CD8-positive, alpha-beta memory T cell (primary cell): ENCODE results near the gene GDF10. TPM values are rescaled to one million over a fixed set of nuclear protein-coding genes. Genes with fewer than 3 reads are reported as not detected.
A peak's percentile ranks its signal among the peaks of the same experiment; 100 is the strongest.

Experiments used
- CTCF ChIA-PET: fragments of 350-600 bp; sonication (Branson Sonifier 250); formaldehyde crosslinking; loops from one replicate; lab custom pipeline; 2021; ENCODE audit warnings: antibody characterized with exemption; lab: Charles Lee
- POLR2A ChIA-PET: fragments of 350-600 bp; sonication (Branson Sonifier 250); formaldehyde crosslinking; loops from one replicate; lab custom pipeline; 2021; ENCODE audit warnings: antibody characterized with exemption; lab: Charles Lee
- DNase-seq, 5 donors: peaks; one replicate each; pipeline versions ENCODE4 v3.0.0 to v3.0.0-alpha.2; 2020 to 2022; ENCODE audit warnings: mixed read lengths in 1 of 5
- H3K27ac ChIP-seq: one replicate; pipeline ENCODE4 v1.7.0; 2013; ENCODE audit warnings: low read depth, mild to moderate bottlenecking, low read length, moderate library complexity
- H3K27me3 ChIP-seq: 2 replicates; pipeline ENCODE4 v1.7.0; 2013; ENCODE audit warnings: low read length, mild to moderate bottlenecking; ENCODE audit not compliant: insufficient read depth, poor library complexity, severe bottlenecking
- H3K36me3 ChIP-seq: 2 replicates; pipeline ENCODE4 v1.7.0; 2013; ENCODE audit warnings: mild to moderate bottlenecking, low read length, moderate library complexity; ENCODE audit not compliant: insufficient read depth
- H3K4me1 ChIP-seq: 2 replicates; pipeline ENCODE4 v1.7.0; 2013; ENCODE audit warnings: mild to moderate bottlenecking, low read length, moderate library complexity; ENCODE audit not compliant: insufficient read depth
- H3K4me3 ChIP-seq: 2 replicates; pipeline ENCODE4 v1.7.0; 2013; ENCODE audit warnings: mild to moderate bottlenecking, low read length
- H3K9me3 ChIP-seq: 2 replicates; pipeline ENCODE4 v1.7.0; 2013; ENCODE audit warnings: mild to moderate bottlenecking, low read length
- H3K27ac Mint-ChIP-seq, 8 donors: one replicate each; pipeline ENCODE4 v1.8.0; 2020 to 2021; ENCODE audit warnings: mixed read lengths in 8 of 8, mild to moderate bottlenecking in 6 of 8, inconsistent platforms in 3 of 8, moderate library complexity in 3 of 8
- H3K27me3 Mint-ChIP-seq, 2 donors: one replicate each; pipeline ENCODE4 v1.8.0; 2020 to 2021; ENCODE audit warnings: mixed read lengths in 2 of 2, mild to moderate bottlenecking in 1 of 2, moderate library complexity in 1 of 2
- H3K36me3 Mint-ChIP-seq, 3 donors: one replicate each; pipeline ENCODE4 v1.8.0; 2020 to 2021; ENCODE audit warnings: mixed read lengths in 3 of 3, inconsistent platforms in 1 of 3, mild to moderate bottlenecking in 1 of 3
- H3K4me1 Mint-ChIP-seq, 3 donors: one replicate each; pipeline ENCODE4 v1.8.0; 2020 to 2021; ENCODE audit warnings: mixed read lengths in 3 of 3, inconsistent platforms in 1 of 3, mild to moderate bottlenecking in 1 of 3
- H3K4me3 Mint-ChIP-seq, 7 donors: one replicate each; pipeline ENCODE4 v1.8.0; 2020 to 2021; ENCODE audit warnings: mixed read lengths in 7 of 7, mild to moderate bottlenecking in 6 of 7, moderate library complexity in 4 of 7, inconsistent platforms in 2 of 7
- H3K9me3 Mint-ChIP-seq, 5 donors: one replicate each; pipeline ENCODE4 v1.8.0; 2020 to 2022; ENCODE audit warnings: mixed read lengths in 5 of 5, mild to moderate bottlenecking in 3 of 5, moderate library complexity in 2 of 5, inconsistent platforms in 1 of 5
- polyA plus RNA-seq: library from polyadenylated mRNA; unstranded; fragments of 300-500 nt; fragmentation: Illumina TruSeq; gene quantifications from one replicate; pipeline ENCODE4 v1.2.3, GENCODE V29; 2021
- total RNA-seq, 2 experiments: library from RNA; stranded (reverse); gene quantifications; one replicate each; pipeline ENCODE4 v1.2.3, GENCODE V29; 2021

The GDF10 gene
- total and polyA plus RNA-seq, 3 experiments from 2014 or later = 0.18 to 0.24 (median 0.21) TPM

GRCh38 chr10:47306387-47307210 lies 6.6 kb downstream of the GDF10 start:
- no peaks in the 10 kb centered on the region for H3K27me3 ChIP-seq
- ChIA-PET CTCF (interaction anchor here (1.3 to 1.6 kb wide), 2 partner anchors 258 to 282 kb away, joined by 3 to 10 read pairs; no protein-coding TSS in a partner anchor), POLR2A (no interaction called here)
- peaks cover 25% of the 10 kb centered on the region for H3K4me1 ChIP-seq
- DNase-seq = no peak
- Mint-ChIP-seq H3K27ac (peak overlapping the region in 2 of 8 donors; percentile 3 to 93), H3K9me3 (no peaks in the 10 kb centered on the region), H3K36me3 (no peaks in the 10 kb centered on the region), H3K27me3 (peaks cover 0 to 2% of the 10 kb centered on the region in 2 donors), H3K4me1 (peaks cover 11 to 22% (median 14%) of the 10 kb centered on the region in 3 donors), H3K4me3 (peak overlapping the region in 1 of 7 donors; percentile 19)
- H3K36me3 ChIP-seq = no peaks in the 10 kb centered on the region
- H3K27ac ChIP-seq = no peak overlapping the region
- H3K9me3 ChIP-seq = no peaks in the 10 kb centered on the region
- H3K4me3 ChIP-seq = no peak overlapping the region

GRCh38 chr10:47307381-47307780 lies 7.4 kb downstream of the GDF10 start:
- Histone ChIP-seq H3K36me3 (no peaks in the 10 kb centered on the region), H3K4me1 (peaks cover 33% of the 10 kb centered on the region), H3K9me3 (no peaks in the 10 kb centered on the region), H3K27ac (no peak overlapping the region), H3K27me3 (no peaks in the 10 kb centered on the region), H3K4me3 (no peak overlapping the region)
- Mint-ChIP-seq H3K4me1 (peaks cover 18 to 29% (median 20%) of the 10 kb centered on the region in 3 donors), H3K27me3 (no peaks in the 10 kb centered on the region), H3K36me3 (no peaks in the 10 kb centered on the region), H3K27ac (no peak overlapping the region), H3K9me3 (no peaks in the 10 kb centered on the region), H3K4me3 (peak overlapping the region in 1 of 7 donors; percentile 19)
- DNase-seq = no peak
- ChIA-PET CTCF (interaction anchor here (10.1 kb wide), 1 partner anchor 259 kb away, joined by 236 read pairs; no protein-coding TSS in a partner anchor), POLR2A (no interaction called here)

- no peak overlapping the region for H3K4me3 ChIP-seq
- Mint-ChIP-seq H3K9me3 (no peaks in the 10 kb centered on the region), H3K36me3 (no peaks in the 10 kb centered on the region), H3K27me3 (no peaks in the 10 kb centered on the region), H3K27ac (peak overlapping the region in 1 of 8 donors; percentile 74), H3K4me3 (no peak overlapping the region), H3K4me1 (peaks cover 18 to 30% (median 20%) of the 10 kb centered on the region in 3 donors)
- ChIA-PET POLR2A (no interaction called here), CTCF (interaction anchor here (7.3 to 10.1 kb wide), 2 partner anchors 261 to 282 kb away, joined by 95 to 236 read pairs; no protein-coding TSS in a partner anchor)
- no peaks in the 10 kb centered on the region for H3K27me3 ChIP-seq
- no peaks in the 10 kb centered on the region for H3K9me3 ChIP-seq
- no peaks in the 10 kb centered on the region for H3K36me3 ChIP-seq
- H3K4me1 ChIP-seq = peaks cover 34% of the 10 kb centered on the region
- DNase-seq = no peak
- H3K27ac ChIP-seq = no peak overlapping the region
Measured at GRCh38 chr10:47308775-47309174, 8.8 kb downstream of the GDF10 start.

GRCh38 chr10:47309408-47310089 lies 9.6 kb downstream of the GDF10 start:
- H3K27me3 Mint-ChIP-seq = peaks cover 0 to 1% of the 10 kb centered on the region in 2 donors
- ChIA-PET CTCF (interaction anchor here (7.3 to 10.1 kb wide), 2 partner anchors 261 to 283 kb away, joined by 95 to 236 read pairs; no protein-coding TSS in a partner anchor), POLR2A (no interaction called here)
- Histone ChIP-seq H3K9me3 (no peaks in the 10 kb centered on the region), H3K4me1 (peaks cover 34% of the 10 kb centered on the region), H3K36me3 (no peaks in the 10 kb centered on the region), H3K4me3 (no peak overlapping the region), H3K27ac (no peak overlapping the region), H3K27me3 (no peaks in the 10 kb centered on the region)
- H3K27ac Mint-ChIP-seq = peak overlapping the region in 1 of 8 donors; percentile 87
- DNase-seq = no peak
- H3K36me3 Mint-ChIP-seq = no peaks in the 10 kb centered on the region
- no peaks in the 10 kb centered on the region for H3K9me3 Mint-ChIP-seq
- H3K4me1 Mint-ChIP-seq = peaks cover 18 to 30% (median 20%) of the 10 kb centered on the region in 3 donors
- no peak overlapping the region for H3K4me3 Mint-ChIP-seq

GRCh38 chr10:47310090-47310505 lies 10.1 kb downstream of the GDF10 start:
- Histone ChIP-seq H3K4me3 (no peak overlapping the region), H3K27me3 (no peaks in the 10 kb centered on the region), H3K27ac (no peak overlapping the region), H3K36me3 (no peaks in the 10 kb centered on the region), H3K4me1 (peaks cover 34% of the 10 kb centered on the region), H3K9me3 (no peaks in the 10 kb centered on the region)
- ChIA-PET POLR2A (no interaction called here), CTCF (interaction anchor here (1.0 to 10.1 kb wide), 5 partner anchors 11 to 288 kb away, joined by 4 to 236 read pairs (median 5); partner anchors contain the start of gene GDF10)
- no peak overlapping the region for H3K4me3 Mint-ChIP-seq
- H3K27ac Mint-ChIP-seq = no peak overlapping the region
- H3K36me3 Mint-ChIP-seq = no peaks in the 10 kb centered on the region
- H3K4me1 Mint-ChIP-seq = peaks cover 18 to 30% (median 20%) of the 10 kb centered on the region in 3 donors
- no peak for DNase-seq
- H3K27me3 Mint-ChIP-seq = peaks cover 0 to 1% of the 10 kb centered on the region in 2 donors
- H3K9me3 Mint-ChIP-seq = no peaks in the 10 kb centered on the region

- peak overlapping the region in 6 of 7 donors; percentile 40 to 73 (median 58) for H3K4me3 Mint-ChIP-seq
- POLR2A ChIA-PET = interaction anchor here (0.9 kb wide), 1 partner anchor 264 kb away, joined by 5 read pairs; no protein-coding TSS in a partner anchor
- Histone ChIP-seq H3K4me1 (peaks cover 34% of the 10 kb centered on the region), H3K27ac (no peak overlapping the region), H3K36me3 (no peaks in the 10 kb centered on the region), H3K4me3 (peak overlapping the region; percentile 55), H3K27me3 (no peaks in the 10 kb centered on the region), H3K9me3 (no peaks in the 10 kb centered on the region)
- no peaks in the 10 kb centered on the region for H3K9me3 Mint-ChIP-seq
- peaks cover 0 to 1% of the 10 kb centered on the region in 2 donors for H3K27me3 Mint-ChIP-seq
- CTCF ChIA-PET = interaction anchor here (0.6 to 10.1 kb wide), 41 partner anchors 8 to 318 kb away, joined by 3 to 236 read pairs (median 4); partner anchors contain the start of gene GDF10
- DNase-seq = peak in 4 of 5 donors; percentile 10 to 78 (median 68)
- H3K4me1 Mint-ChIP-seq = peaks cover 18 to 28% (median 20%) of the 10 kb centered on the region in 3 donors
- peak overlapping the region; percentile 32 to 84 (median 72) for H3K27ac Mint-ChIP-seq
- no peaks in the 10 kb centered on the region for H3K36me3 Mint-ChIP-seq
Measured at GRCh38 chr10:47311193-47311931, 11.4 kb downstream of the GDF10 start.

- Mint-ChIP-seq H3K27me3 (peaks cover 0 to 1% of the 10 kb centered on the region in 2 donors), H3K4me3 (peak overlapping the region in 6 of 7 donors; percentile 40 to 73 (median 58))
Measured at GRCh38 chr10:47311932-47312662, 12.1 kb downstream of the GDF10 start.

More at GRCh38 chr10:47311932-47312662, 12.1 kb downstream of the GDF10 start:
- Histone ChIP-seq H3K36me3 (no peaks in the 10 kb centered on the region), H3K9me3 (no peaks in the 10 kb centered on the region), H3K4me3 (peak overlapping the region; percentile 55), H3K4me1 (peaks cover 32% of the 10 kb centered on the region), H3K27ac (no peak overlapping the region), H3K27me3 (no peaks in the 10 kb centered on the region)
- DNase-seq = peak; percentile 54 to 87 (median 69)
- CTCF ChIA-PET = interaction anchor here (0.6 to 10.1 kb wide), 43 partner anchors 8 to 319 kb away, joined by 3 to 236 read pairs (median 4); partner anchors contain the start of gene GDF10
- POLR2A ChIA-PET = interaction anchor here (0.9 kb wide), 1 partner anchor 264 kb away, joined by 5 read pairs; no protein-coding TSS in a partner anchor
- H3K9me3 Mint-ChIP-seq = no peaks in the 10 kb centered on the region
- no peaks in the 10 kb centered on the region for H3K36me3 Mint-ChIP-seq
- peak overlapping the region; percentile 32 to 84 (median 73) for H3K27ac Mint-ChIP-seq
- peaks cover 18 to 26% (median 20%) of the 10 kb centered on the region in 3 donors for H3K4me1 Mint-ChIP-seq
